K562 (cell line): ENCODE data around the gene CAMSAP2. TPM values are rescaled to one million over a fixed set of nuclear protein-coding genes. Genes with fewer than 3 reads are reported as not detected.

Experiments
- COPS2 ChIP-seq: fragments of 450-650 bp; conservative IDR thresholded peaks from 2 replicates; pipeline ENCODE4 v1.6.1; 2016; ENCODE audit warnings: mild to moderate bottlenecking, moderate library complexity
- FOXA1 ChIP-seq: fragments of 450-650 bp; IDR thresholded peaks from 2 replicates; pipeline ENCODE4 v1.6.1; 2016; ENCODE audit warnings: mild to moderate bottlenecking, borderline replicate concordance
- FOXK1 ChIP-seq: sonication (generic); formaldehyde crosslinking; IDR thresholded peaks from 2 replicates; pipeline ENCODE4 v1.8.0; 2022; ENCODE audit warnings: missing genetic modification reagents, mild to moderate bottlenecking, borderline replicate concordance
- MTF1 ChIP-seq: fragments of 250-450 bp; sonication (Bioruptor Pico); IDR thresholded peaks from 2 replicates; pipeline ENCODE4 v1.9.0; 2021; ENCODE audit warnings: moderate library complexity, mild to moderate bottlenecking, inconsistent platforms, borderline replicate concordance
- NRF1 ChIP-seq, 2 experiments: fragments of 450-650 bp; IDR thresholded peaks in 1 of 2; conservative IDR thresholded peaks in 1 of 2; 2 replicates each; pipeline ENCODE4 v1.6.1; 2014; ENCODE audit warnings: mild to moderate bottlenecking in 2 of 2
- RFX5 ChIP-seq: IDR thresholded peaks from 2 replicates; pipeline ENCODE4 v1.6.1; 2011; ENCODE audit warnings: low read depth, mild to moderate bottlenecking, improper control_type of control experiment, low read length
- SMC3 ChIP-seq: conservative IDR thresholded peaks from 2 replicates; pipeline ENCODE4 v1.6.1; 2011; ENCODE audit warnings: low read depth, low read length, improper control_type of control experiment; ENCODE audit not compliant: insufficient read depth
- SRSF3 ChIP-seq: fragments of 200-400 bp; formaldehyde crosslinking; IDR thresholded peaks from 2 replicates; pipeline ENCODE4 v1.6.1; 2016; ENCODE audit warnings: mild to moderate bottlenecking, low read length, moderate library complexity; ENCODE audit not compliant: insufficient read depth
- TSC22D4 ChIP-seq: fragments of 450-650 bp; IDR thresholded peaks from 2 replicates; pipeline ENCODE4 v1.6.1; 2016; ENCODE audit warnings: missing genetic modification characterization, missing biosample characterization, control low read depth
- ZBTB7A ChIP-seq: IDR thresholded peaks from 2 replicates; pipeline ENCODE4 v1.6.1; 2011; ENCODE audit warnings: low read depth, mild to moderate bottlenecking, low read length, moderate library complexity, borderline replicate concordance; ENCODE audit not compliant: control insufficient read depth
- ZFPM2 ChIP-seq: fragments of 250-450 bp; sonication (Bioruptor Pico); IDR thresholded peaks from 2 replicates; pipeline ENCODE4 v1.5.1; 2022; ENCODE audit warnings: mild to moderate bottlenecking
- ZNF507 ChIP-seq: conservative IDR thresholded peaks from 2 replicates; pipeline ENCODE4 v1.6.1; 2017; ENCODE audit warnings: missing genetic modification characterization, missing compliant biosample characterization
- polyA plus RNA-seq, 8 experiments: library from polyadenylated mRNA; depleted of rRNA in 4 of 8; stranded (reverse) in 5 of 8; unstranded in 3 of 8; fragments of >200 nt; fragmentation: Nextera tagmentation in 2 of 8; fragmentation: Illumina TruSeq in 1 of 8; extraction: Ambion mirVana in 2 of 8; extraction: Trizol in 1 of 8; gene quantifications; 2 replicates each; pipeline versions ENCODE4 v1.2.1 to v1.2.3, GENCODE V29; 2011 to 2014; ENCODE audit warnings: inconsistent platforms in 1 of 8, missing spikeins in 1 of 8
- total RNA-seq, 7 experiments: library from RNA; depleted of rRNA in 6 of 7; stranded (reverse); fragments of >200 nt in 6 of 7; fragmentation: Illumina TruSeq in 2 of 7; extraction: Trizol in 2 of 7; gene quantifications; 2 replicates each; pipeline versions ENCODE4 v1.2.1 to v1.2.3, GENCODE V29; 2011 to 2021; ENCODE audit warnings: low replicate concordance in 1 of 7
- TF ChIP-seq, protein P1 (sequence below): sonication (generic); formaldehyde crosslinking; IDR thresholded peaks from 2 replicates; pipeline ENCODE4 v1.8.0; 2023; ENCODE audit warnings: missing genetic modification reagents, mild to moderate bottlenecking, borderline replicate concordance

CAMSAP2 gene
- total and polyA plus RNA-seq, 9 of the 15 experiments (the other 6 are each of a cell fraction or from before 2014, with no cell fraction given) = 1.4 to 7.5 (median 2.7) TPM

- TF ChIP-seq, protein P1, sequence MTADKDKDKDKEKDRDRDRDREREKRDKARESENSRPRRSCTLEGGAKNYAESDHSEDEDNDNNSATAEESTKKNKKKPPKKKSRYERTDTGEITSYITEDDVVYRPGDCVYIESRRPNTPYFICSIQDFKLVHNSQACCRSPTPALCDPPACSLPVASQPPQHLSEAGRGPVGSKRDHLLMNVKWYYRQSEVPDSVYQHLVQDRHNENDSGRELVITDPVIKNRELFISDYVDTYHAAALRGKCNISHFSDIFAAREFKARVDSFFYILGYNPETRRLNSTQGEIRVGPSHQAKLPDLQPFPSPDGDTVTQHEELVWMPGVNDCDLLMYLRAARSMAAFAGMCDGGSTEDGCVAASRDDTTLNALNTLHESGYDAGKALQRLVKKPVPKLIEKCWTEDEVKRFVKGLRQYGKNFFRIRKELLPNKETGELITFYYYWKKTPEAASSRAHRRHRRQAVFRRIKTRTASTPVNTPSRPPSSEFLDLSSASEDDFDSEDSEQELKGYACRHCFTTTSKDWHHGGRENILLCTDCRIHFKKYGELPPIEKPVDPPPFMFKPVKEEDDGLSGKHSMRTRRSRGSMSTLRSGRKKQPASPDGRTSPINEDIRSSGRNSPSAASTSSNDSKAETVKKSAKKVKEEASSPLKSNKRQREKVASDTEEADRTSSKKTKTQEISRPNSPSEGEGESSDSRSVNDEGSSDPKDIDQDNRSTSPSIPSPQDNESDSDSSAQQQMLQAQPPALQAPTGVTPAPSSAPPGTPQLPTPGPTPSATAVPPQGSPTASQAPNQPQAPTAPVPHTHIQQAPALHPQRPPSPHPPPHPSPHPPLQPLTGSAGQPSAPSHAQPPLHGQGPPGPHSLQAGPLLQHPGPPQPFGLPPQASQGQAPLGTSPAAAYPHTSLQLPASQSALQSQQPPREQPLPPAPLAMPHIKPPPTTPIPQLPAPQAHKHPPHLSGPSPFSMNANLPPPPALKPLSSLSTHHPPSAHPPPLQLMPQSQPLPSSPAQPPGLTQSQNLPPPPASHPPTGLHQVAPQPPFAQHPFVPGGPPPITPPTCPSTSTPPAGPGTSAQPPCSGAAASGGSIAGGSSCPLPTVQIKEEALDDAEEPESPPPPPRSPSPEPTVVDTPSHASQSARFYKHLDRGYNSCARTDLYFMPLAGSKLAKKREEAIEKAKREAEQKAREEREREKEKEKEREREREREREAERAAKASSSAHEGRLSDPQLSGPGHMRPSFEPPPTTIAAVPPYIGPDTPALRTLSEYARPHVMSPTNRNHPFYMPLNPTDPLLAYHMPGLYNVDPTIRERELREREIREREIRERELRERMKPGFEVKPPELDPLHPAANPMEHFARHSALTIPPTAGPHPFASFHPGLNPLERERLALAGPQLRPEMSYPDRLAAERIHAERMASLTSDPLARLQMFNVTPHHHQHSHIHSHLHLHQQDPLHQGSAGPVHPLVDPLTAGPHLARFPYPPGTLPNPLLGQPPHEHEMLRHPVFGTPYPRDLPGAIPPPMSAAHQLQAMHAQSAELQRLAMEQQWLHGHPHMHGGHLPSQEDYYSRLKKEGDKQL (CRISPR knock-in tag) = no peak
- TF ChIP-seq FOXK1 (no peak), FOXA1 (no peak), MTF1 (no peak), SRSF3 (no peak), ZFPM2 (CRISPR knock-in tag) (no peak), SMC3 (no peak), ZBTB7A (no peak), TSC22D4 (no peak), NRF1 (conservative IDR thresholded peaks at IDR 0.05 in 1 of 2, IDR thresholded peaks at IDR 0.05 in 1 of 2) (no peak), ZNF507 (tag) (no peak), COPS2 (no peak), RFX5 (no peak)
Measured at GRCh38 chr1:200740571-200741208, 2.0 kb downstream of the CAMSAP2 start (continued).
